ENCODE data around the gene THAP3. TPM values are rescaled to one million over a fixed set of nuclear protein-coding genes. Genes with fewer than 3 reads are reported as not detected.

THAP3 gene
- polyA plus RNA-seq (ENCODE audit: insufficient read length in 12 of 12) = 10 to 100 TPM in 11 of 12 donors, not detected in 1; 14.1 to 20.4 (median 16.0) TPM
- long read RNA-seq, donor 1, partial matches to known transcripts = 7 of 12 reads
- long read RNA-seq, donor 1, other reads (novel, unspliced or antisense) = 0 of 12 reads
- long read RNA-seq, donor 2, partial matches to known transcripts = 0 of 2 reads
- long read RNA-seq, donor 2, other reads (novel, unspliced or antisense) = 0 of 2 reads
- long read RNA-seq, donor 3, partial matches to known transcripts = 5 of 7 reads
- long read RNA-seq, donor 3, other reads (novel, unspliced or antisense) = 0 of 7 reads
- long read RNA-seq, donor 4 = 0 reads
- long read RNA-seq, donor 5, partial matches to known transcripts = 6 of 8 reads
- long read RNA-seq, donor 5, other reads (novel, unspliced or antisense) = 0 of 8 reads
- long read RNA-seq, donor 6, partial matches to known transcripts = 5 of 5 reads
- long read RNA-seq, donor 6, other reads (novel, unspliced or antisense) = 0 of 5 reads
- long read RNA-seq, donor 7 = 0 reads
- long read RNA-seq, donor 8, partial matches to known transcripts = 11 of 12 reads
- long read RNA-seq, donor 8, other reads (novel, unspliced or antisense) = 0 of 12 reads
- long read RNA-seq, donor 9, partial matches to known transcripts = 6 of 7 reads
- long read RNA-seq, donor 9, other reads (novel, unspliced or antisense) = 0 of 7 reads
- long read RNA-seq, donor 10, partial matches to known transcripts = 10 of 16 reads
- long read RNA-seq, donor 10, other reads (novel, unspliced or antisense) = 6 of 16 reads
- long read RNA-seq, donor 11, partial matches to known transcripts = 10 of 11 reads
- long read RNA-seq, donor 11, other reads (novel, unspliced or antisense) = 0 of 11 reads

DNA sequence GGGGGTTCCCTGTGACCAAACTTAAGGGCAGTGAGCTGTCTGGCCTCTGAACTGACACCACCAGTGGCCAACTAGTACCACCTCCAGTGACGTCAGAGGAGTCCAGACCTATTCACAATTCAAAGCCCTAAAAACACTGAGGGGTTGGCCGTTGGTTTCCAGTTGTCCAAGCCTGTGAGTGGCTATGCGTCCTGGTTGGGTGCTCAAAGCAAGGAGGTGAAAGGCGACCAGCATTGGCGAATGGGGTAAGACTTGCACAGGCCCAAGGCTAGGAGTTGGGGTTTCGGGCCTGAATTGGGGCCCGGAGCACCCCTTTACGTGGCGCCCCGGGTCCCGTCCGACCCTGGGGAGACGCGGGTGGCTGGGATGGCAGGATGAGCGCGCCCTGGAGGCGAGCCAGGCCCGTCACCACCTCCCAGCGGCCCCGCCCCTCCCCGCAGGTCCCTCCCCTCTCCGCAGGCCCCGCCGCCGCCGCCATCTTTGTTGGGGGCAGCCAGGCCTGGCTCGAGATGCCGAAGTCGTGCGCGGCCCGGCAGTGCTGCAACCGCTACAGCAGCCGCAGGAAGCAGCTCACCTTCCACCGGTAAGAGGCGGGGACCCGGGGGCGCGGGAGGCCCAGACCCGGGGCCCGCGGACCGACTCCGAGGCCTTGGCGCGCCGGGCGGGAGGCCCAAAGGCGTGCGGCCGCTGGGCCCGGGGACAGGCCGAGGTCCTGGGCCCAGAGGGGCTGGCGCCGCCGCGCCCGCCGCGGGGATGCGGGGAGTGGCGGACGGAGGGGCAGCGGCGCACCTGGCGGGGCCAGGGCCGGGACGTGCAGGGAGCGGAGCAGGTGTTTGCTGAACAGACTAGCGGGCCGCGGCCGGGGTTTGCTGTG, at the start of gene THAP3:
THAP3 (plus strand) TSS at position 159 of the 874 bp plus-strand sequence; CDS start at position 510, 351 bp downstream.
- DNase-seq = peak; percentile 80

- DNase-seq = no peak
These were observed 46.7 kb upstream of the THAP3 start for GRCh38 chr1:6577831-6578525.

GRCh38 chr1:6578624-6579373, 45.9 kb upstream of the THAP3 start:
- DNase-seq = no peak

GRCh38 chr1:6579374-6580118, 45.1 kb upstream of the THAP3 start, which contains the start of gene ZBTB48:
Gene ZBTB48, plus strand, starts transcription at chr1:6579994. Its CDS starts 616 bp downstream, at chr1:6580610.
- DNase-seq = peak; percentile 99

- DNase-seq = no peak
These were observed 44.5 kb upstream of the THAP3 start for GRCh38 chr1:6580119-6580592.

DNA sequence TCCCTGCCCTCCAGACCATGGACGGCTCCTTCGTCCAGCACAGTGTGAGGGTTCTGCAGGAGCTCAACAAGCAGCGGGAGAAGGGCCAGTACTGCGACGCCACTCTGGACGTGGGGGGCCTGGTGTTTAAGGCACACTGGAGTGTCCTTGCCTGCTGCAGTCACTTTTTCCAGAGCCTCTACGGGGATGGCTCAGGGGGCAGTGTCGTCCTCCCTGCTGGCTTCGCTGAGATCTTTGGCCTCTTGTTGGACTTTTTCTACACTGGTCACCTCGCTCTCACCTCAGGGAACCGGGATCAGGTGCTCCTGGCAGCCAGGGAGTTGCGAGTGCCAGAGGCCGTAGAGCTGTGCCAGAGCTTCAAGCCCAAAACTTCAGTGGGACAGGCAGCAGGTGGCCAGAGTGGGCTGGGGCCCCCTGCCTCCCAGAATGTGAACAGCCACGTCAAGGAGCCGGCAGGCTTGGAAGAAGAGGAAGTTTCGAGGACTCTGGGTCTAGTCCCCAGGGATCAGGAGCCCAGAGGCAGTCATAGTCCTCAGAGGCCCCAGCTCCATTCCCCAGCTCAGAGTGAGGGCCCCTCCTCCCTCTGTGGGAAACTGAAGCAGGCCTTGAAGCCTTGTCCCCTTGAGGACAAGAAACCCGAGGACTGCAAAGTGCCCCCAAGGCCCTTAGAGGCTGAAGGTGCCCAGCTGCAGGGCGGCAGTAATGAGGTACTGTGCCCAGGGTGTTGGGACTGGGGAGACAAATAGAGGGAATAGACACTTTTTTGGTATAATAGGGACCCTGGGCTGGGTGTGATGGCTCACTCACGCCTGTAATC, 43.9 kb upstream of the THAP3 start:
- DNase-seq = no peak

DNA sequence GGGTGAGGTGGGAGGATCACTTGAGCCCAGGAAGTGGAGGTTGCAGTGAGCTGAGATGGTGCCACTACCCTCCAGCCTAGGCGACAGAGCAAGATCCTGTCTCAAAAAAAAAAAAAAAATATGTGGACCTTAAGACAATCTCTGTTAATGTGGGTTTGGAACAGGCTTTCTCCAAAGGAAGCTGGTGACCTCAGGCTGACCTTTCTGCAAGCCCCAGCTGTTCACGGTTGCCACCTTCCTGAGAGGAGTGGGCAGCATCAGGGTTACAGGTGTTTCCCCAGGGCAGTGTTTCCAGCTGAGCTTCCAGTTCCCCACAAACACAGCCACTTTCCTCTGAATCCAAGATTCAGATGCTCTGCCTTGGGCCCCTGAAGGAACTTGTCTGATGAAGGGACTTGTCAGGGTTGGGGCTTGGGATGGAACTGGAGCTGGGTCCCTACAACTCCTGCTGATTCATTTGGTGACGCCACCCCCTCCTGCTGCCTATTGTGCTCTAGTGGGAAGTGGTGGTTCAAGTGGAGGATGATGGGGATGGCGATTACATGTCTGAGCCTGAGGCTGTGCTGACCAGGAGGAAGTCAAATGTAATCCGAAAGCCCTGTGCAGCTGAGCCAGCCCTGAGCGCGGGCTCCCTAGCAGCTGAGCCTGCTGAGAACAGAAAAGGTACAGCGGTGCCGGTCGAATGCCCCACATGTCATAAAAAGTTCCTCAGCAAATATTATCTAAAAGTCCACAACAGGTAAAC, 42.9 kb upstream of the THAP3 start:
- DNase-seq = no peak

GRCh38 chr1:6582370-6582769, 42.3 kb upstream of the THAP3 start:
- DNase-seq = no peak

DNA sequence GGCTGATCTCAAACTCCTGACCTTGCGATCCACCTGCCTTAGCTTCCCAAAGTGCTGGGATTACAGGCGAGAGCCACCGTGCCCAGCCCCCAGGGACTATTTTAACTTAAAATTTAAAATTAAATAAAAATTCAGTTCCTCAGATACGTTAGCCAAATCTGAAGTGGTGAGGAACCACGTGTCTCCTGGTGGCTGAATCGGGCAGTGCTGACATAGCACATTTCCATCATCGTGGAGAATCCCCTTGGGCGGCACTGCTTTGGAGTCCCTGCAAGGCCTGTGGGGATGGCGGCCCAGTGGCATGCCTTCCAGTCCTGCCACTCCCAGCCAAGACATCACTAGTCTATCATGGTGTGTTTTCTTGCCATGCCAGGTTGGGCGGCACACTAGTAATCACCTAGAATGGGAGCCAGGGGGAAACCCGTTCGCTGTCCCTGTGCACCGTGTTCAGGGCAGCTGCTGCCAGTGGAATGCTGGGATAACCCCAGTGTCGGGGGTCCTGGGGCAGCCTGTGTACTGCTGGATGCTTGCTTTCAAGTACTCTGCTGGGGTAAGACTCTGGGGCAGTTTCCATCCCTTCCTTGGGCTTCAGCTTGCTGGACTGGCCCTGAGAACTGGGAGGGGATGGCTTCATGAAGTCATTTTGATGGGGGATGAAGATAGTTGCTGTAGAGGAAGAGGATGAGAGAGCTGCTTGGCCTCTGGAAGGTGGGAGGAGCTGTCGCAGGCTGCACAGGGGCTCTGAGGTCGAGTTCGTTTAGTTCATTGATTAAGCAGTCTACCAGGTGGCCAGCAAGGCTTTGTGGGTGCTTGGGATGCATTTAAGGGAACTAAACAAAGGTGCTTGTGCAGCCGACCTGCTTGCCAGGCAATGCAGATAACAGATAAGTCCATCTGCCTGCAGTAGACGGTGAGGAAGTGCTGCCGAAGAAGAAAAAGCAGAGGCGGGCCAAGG, 40.3 kb upstream of the THAP3 start:
- DNase-seq = no peak

DNA sequence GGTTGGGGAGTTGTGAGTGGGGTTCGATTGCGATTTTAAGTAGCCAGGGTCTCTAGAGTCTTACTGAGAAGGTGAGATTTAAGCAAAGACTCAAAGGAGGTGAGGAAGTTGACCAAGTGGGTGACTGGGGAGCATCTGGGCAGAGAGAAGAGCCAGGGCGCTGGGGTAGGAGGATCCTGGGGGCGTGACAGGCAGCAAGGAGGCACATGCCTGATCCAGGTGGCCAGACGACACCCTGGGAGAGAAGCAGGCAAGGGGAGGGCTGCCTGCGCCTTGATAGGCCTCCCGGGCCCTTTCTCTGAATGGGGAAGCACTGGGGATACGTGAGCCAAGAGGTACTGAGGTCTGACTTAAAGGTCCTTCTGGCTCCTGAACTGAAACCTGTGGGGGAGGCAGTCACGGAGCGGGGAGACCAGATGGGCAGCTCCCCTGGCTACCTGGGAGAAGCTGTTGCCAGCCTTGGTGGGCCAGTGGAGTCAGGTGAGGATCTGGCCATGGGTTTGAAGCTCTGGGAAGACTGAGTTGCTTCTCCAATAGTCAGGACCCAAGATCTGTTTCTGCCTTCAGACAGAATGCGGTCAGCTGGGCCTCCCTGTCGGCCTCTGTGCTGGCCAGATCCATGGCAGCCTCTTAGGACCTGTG, 39.5 kb upstream of the THAP3 start:
- no peak for DNase-seq

GRCh38 chr1:6585841-6586240, 38.8 kb upstream of the THAP3 start:
- no peak for DNase-seq

GRCh38 chr1:6586404-6586816, 38.3 kb upstream of the THAP3 start:
- no peak for DNase-seq

DNA sequence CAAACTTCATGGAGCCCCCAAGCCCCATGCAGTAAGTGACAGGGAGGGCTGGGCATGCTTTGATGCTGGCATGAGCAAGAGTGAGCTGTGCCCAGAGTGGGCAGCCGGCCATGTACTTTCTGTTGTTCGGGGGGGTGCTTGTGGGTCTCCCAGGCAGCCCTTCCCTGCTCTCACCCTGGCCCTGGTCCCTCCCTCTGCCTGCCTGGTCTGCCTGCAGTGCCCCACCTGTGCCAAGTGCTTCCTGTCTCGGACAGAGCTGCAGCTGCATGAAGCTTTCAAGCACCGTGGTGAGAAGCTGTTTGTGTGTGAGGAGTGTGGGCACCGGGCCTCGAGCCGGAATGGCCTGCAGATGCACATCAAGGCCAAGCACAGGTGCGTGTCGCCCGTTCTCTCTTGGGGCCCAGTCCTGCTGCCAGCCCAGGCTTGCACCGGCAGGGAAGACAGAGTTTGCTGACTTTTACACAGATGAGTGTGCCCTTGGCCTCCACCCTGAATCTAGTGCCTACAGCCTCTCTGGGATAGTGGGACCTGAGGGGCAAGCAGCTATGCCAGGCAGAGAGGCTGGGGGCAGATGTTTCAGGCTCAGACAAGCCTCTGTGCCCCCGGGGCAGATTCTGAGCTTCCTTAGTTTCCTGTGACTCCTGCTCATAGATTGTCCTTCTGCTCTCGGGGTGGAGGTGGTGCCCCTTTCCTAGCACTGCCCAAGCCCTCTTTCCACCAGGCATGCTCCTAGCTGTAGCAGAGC, 37.2 kb upstream of the THAP3 start:
- DNase-seq = peak; percentile 32

DNA sequence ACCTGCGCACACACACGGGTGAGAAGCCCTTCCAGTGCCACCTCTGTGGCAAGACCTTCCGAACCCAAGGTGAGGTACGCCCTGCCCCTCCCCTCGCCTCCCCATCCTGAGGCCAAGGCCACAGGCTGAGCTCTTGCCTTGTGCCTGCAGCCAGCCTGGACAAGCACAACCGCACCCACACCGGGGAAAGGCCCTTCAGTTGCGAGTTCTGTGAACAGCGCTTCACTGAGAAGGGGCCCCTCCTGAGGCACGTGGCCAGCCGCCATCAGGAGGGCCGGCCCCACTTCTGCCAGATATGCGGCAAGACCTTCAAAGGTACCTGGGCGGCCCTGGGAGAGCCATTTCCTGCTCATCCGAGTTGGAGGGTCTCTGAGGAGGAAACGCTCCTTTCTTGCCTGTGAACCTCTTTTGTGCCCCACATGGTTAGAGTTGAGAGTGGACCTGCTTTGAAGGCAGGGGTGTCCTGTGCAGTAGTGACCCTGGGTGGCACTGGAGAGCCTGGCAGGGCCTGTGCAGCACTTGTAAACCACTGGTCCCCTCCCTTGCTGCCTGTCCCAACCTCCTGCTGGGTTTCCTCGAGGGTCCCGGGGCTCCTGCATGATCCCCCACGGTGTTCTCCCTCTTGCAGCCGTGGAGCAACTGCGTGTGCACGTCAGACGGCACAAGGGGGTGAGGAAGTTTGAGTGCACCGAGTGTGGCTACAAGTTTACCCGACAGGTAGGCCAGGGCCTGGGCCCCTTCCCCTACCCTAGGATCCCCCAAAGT, 36.4 kb upstream of the THAP3 start:
- DNase-seq = no peak
